HG03558 (cell line): ENCODE results near the gene CALN1.

ENCODE experiments used
- ATAC-seq: cut with Tn5 transposase; IDR thresholded peaks from one replicate; pipeline ENCODE4 v1.9.1; 2021; ENCODE audit warnings: moderate number of reproducible peaks; ENCODE audit not compliant: unreplicated experiment; ENCODE audit errors: extremely low read depth

Gene CALN1

DNA sequence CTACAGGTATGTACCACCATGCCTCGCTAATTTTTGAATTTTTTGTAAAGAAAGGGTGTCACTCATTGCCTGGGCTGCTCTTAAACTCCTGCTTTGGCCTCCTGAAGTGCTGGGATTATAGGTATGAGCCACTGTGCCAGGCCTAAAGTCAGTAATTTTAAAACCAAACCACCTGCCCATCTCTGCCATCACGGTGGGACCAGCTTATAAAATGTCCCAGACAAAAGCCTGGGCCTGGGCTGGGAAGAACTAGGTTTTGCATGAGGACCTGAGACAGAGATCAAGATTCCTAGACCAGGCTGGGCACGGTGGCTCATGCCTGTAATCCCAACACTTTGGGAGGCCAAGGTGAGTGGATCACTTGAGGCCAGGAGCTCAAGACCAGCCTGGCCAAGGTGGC lies 395.6 kb downstream of the CALN1 start:
- ATAC-seq, result no peak

- ATAC-seq, result no peak
Measured at GRCh38 chr7:72015136-72015535, 397.0 kb downstream of the CALN1 start.

DNA sequence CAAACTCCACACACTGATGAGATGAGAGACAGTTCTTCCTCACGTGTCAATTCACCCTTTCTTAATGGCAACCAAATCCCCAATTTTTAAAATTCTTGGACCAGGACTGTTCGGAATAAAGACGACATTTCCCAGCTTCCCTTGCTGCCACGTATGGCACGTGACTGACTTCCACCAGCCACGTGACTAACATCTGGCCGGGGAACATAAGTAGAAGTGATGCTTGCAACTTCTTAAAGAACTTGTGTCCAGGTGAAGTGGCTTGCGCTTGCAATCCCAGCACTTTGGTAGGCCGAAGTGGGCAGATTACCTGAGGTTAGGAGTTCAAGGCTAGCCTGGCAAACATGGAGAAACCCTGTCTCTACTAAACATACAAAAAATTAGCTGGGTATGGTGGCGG lies 405.1 kb downstream of the CALN1 start:
- ATAC-seq, result no peak

DNA sequence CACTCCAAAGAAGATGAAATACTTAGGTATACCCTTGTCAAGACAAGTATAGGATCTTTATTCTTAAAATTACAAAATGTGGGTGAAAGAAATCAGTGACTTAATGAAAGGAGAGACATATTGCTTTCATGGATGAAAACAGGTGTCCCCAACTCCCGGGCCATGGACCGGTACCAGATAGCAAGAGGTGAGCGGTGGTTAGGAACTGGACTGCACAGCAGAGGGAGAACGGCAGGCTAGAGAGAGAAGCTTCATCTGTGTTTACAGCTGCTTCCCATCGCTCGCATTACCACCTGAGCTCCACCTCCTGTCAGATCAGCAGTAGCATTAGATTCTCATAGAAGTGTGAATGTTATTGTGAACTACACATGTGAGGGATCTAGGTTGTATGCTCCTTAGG lies 408.9 kb downstream of the CALN1 start:
- no peak for ATAC-seq

GRCh38 chr7:71996141-71996540 lies 416.0 kb downstream of the CALN1 start:
- ATAC-seq, result no peak

DNA sequence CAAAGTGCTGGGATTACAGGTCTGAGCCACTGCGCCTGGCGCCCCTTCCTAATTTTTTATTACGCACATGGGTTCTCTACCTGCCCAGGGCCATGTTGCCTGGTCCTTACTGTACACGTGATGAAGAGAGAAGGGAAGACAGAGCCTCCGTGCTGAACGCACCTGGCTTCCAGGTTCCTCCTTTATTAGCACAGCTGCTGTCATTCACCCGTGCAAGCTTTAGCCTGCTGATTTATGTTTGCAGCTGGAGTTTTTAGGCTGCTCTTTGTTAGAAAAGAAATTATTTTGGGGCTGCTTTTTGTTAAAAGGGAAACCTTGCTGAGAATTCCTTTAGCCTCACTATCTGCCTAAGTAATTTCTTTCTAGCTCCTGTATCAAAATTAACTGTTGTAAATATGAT lies 417.0 kb downstream of the CALN1 start:
- no peak for ATAC-seq

GRCh38 chr7:71991586-71991985 lies 420.6 kb downstream of the CALN1 start:
- no peak for ATAC-seq

- ATAC-seq, result no peak
Measured at GRCh38 chr7:71990138-71990462, 422.0 kb downstream of the CALN1 start.

DNA sequence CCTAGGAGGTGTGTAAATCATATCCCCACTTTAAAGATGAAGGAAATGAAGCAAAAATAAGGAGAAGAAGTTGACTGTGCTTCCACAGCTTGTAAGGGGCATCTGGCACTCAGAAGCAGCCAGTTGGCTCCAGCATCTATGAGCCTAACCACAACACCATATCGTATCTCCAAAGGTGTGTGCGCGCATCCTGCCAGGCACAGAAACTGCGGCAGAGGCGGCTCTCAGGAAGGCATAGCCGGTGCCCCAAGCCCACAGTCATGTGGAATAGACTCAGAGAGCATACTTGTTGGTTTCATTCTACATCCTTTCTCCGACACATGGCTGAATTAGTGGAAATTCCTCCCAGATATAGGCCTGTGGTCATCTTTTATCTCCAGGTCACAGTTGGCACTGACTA lies 423.9 kb downstream of the CALN1 start:
- ATAC-seq, result no peak

- ATAC-seq, result no peak
Measured at GRCh38 chr7:71987200-71987767, 424.9 kb downstream of the CALN1 start.

DNA sequence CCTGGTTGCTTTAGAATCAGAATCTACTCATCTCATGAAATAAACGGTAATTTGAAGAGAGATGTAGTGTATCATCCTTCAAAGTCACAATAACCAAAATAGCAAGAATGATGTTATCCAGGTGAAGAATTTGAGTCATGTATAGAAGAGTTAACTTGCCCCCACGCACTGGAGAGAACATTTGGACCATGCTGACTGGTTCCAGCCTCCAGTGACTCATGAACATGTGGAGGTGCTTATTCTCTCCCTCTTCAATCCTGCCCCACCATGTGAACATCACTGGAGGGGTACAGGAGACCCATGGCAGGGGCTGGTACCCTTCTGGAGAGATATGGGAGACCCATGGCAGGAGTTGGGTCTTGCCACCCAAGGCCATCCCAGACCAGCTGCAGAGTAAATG lies 427.8 kb downstream of the CALN1 start:
- no peak for ATAC-seq

DNA sequence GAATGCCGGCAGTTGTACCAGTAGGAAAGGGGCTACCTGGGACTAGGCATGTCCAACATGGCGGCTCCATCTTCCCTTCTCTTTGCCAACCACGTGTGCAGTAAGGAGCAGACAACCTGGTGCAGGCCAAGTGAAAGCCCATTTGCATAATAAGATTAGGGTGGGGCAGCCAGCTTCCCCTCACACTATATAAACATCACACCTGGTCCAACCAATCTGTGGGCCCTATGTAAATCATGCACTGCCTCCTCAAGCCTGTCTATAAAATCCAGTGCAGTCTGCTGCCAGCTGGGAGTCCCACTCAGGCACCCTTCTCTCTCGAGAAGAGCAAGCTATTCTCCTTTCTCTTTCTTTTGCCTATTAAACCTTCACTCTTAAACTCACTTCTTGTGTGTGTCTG lies 429.3 kb downstream of the CALN1 start:
- ATAC-seq, result no peak

- ATAC-seq, result no peak
Measured at GRCh38 chr7:71976645-71977044, 435.5 kb downstream of the CALN1 start.

DNA sequence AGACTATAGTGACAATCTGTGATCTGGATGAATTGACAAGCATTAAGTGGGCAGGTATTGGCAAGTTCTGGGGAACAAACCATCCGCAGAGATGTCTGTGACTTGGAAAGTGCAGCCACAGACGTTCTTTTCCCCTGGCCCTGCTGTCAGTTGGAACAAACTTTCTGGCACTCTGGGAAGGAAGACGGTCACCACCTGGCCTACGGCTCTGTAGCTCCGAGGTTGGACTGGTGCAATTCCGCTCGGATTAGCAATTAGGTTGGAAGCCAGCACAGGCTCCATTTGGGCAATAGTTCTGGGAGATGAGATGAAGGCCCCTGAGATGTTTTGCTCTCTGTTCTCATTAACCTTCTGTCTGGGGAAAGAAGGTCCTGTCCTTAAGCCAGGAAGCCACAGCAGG lies 437.5 kb downstream of the CALN1 start:
- no peak for ATAC-seq

GRCh38 chr7:71972534-71972933 lies 439.6 kb downstream of the CALN1 start:
- no peak for ATAC-seq

GRCh38 chr7:71970725-71971124 lies 441.4 kb downstream of the CALN1 start:
- ATAC-seq, result no peak

- no peak for ATAC-seq
Measured at GRCh38 chr7:71962636-71963035, 449.5 kb downstream of the CALN1 start.

DNA sequence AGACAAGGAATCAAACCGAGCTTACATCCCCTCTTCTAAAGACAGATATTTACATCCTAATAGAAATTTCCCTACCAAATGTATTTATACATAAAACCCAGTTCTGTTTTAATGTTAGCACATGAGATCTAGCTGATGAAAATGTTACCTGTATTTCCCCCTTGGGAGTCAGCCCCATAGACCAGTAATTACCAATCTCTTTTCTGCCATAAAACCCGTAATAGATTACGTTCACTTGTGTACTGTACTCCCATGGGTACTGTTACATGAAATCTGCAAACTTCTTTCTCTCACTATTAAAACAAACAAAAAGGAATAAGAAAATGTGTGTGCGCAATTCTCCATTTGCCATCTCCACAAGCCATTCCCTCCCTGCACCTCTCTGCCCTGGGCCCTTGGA lies 450.9 kb downstream of the CALN1 start:
- no peak for ATAC-seq

GRCh38 chr7:71942115-71942514 lies 470.0 kb downstream of the CALN1 start:
- no peak for ATAC-seq

DNA sequence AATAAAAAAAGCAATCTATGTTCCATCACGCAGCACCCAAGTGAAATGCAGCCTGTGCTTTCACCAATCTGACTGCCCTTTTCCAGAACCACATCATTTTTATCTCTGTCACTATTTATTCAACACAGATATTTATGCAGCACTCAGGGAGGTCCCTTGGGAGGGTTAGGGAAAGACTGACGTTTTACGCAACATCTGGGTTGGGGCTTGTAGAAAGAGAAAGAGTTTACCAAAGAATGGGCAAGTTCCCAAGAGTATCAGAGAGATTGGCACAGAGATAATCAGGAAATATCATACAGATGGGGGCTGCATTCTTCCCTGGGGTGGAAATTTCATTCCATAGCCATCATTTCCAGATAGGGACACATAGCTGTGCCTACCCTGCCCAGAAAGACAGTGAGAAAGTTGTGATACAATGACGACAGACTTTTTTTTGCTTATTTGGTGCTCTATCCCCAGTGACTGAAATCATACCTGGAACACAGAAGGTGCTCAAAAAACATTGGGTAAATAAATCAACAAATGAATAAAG lies 474.2 kb downstream of the CALN1 start:
- ATAC-seq, result no peak

DNA sequence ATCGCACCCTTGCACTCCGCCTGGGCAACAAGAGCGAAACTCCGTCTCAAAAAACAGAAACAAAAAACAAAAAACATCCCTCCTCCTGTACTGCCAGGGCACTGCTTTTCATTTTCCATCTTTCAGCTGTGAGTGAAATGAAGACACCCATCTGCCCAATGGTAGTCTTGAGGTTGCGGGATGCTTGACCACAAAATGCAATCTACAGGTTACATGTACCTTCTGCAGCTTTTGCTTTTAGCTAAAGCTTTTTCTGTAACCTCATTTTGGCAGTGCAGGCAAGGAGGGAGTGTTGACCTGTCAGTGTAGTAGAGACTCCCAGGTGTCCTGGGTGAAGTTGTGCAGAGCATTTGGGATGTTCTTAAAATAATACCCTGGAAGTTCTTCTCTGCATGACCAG lies 476.5 kb downstream of the CALN1 start:
- ATAC-seq, result no peak

DNA sequence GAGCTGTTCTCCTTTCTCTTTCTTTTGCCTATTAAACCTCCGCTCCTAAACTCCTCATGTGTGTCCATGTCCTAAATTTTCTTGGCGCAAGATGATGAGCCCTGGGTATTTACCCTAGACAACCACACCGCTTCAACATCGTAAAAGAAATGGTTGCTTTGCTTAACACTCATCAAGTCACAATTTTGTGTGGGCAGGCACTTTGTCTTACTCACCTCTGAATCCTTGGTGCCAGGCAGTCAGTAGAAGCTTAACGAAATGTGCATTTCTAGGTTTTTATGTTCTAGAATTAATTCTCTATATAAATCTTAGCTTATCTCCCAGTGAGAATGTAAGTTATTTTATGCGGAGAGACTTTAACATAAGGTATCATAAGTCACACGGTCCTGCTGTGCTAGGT lies 478.7 kb downstream of the CALN1 start:
- no peak for ATAC-seq

- ATAC-seq, result no peak
Measured at GRCh38 chr7:71925663-71926062, 486.5 kb downstream of the CALN1 start.
